ENCODE measurements around the gene NTM. TPM values are rescaled to one million over a fixed set of nuclear protein-coding genes. Genes with fewer than 3 reads are reported as not detected.
A peak's percentile ranks its signal among the peaks of the same experiment; 100 is the strongest.

NTM gene
- total RNA-seq, 1 donor from 2014 or later = 4.3 TPM

DNA sequence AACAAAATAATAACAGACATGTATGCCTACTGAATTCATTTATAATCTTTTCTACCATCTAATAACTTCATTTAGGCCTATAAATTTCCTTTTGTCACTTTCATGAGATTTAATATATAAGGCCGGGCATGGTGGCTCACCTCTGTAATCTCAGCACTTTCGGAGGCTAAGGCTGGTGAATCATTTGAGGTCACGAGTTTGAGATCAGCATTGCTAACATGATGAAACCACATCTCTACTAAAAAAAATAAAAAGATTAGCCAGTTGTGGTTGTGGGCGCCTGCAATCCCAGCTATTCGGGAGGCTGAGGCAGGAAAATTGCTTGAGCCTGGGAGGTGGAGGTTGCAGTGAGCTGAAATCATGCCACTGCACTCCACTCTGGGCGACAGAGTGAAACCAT is 14.2 kb upstream of the NTM start:
- no peak for DNase-seq (ENCODE audit: low spot score, unreplicated experiment)
- Mint-ChIP-seq H3K27me3 (peaks cover 5% of the 10 kb centered on the region), H3K36me3 (ENCODE audit: insufficient read depth) (no peaks in the 10 kb centered on the region), H3K27ac (no peak overlapping the region), H3K9me3 (ENCODE audit: low read depth) (peaks cover 4% of the 10 kb centered on the region), H3K4me1 (ENCODE audit: low read depth) (no peaks in the 10 kb centered on the region), H3K4me3 (ENCODE audit: low read depth) (no peak overlapping the region)
- TF ChIP-seq, protein P1, sequence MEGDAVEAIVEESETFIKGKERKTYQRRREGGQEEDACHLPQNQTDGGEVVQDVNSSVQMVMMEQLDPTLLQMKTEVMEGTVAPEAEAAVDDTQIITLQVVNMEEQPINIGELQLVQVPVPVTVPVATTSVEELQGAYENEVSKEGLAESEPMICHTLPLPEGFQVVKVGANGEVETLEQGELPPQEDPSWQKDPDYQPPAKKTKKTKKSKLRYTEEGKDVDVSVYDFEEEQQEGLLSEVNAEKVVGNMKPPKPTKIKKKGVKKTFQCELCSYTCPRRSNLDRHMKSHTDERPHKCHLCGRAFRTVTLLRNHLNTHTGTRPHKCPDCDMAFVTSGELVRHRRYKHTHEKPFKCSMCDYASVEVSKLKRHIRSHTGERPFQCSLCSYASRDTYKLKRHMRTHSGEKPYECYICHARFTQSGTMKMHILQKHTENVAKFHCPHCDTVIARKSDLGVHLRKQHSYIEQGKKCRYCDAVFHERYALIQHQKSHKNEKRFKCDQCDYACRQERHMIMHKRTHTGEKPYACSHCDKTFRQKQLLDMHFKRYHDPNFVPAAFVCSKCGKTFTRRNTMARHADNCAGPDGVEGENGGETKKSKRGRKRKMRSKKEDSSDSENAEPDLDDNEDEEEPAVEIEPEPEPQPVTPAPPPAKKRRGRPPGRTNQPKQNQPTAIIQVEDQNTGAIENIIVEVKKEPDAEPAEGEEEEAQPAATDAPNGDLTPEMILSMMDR (IDR thresholded peaks at IDR 0.05; ENCODE audit: unreplicated experiment) = no peak

DNA sequence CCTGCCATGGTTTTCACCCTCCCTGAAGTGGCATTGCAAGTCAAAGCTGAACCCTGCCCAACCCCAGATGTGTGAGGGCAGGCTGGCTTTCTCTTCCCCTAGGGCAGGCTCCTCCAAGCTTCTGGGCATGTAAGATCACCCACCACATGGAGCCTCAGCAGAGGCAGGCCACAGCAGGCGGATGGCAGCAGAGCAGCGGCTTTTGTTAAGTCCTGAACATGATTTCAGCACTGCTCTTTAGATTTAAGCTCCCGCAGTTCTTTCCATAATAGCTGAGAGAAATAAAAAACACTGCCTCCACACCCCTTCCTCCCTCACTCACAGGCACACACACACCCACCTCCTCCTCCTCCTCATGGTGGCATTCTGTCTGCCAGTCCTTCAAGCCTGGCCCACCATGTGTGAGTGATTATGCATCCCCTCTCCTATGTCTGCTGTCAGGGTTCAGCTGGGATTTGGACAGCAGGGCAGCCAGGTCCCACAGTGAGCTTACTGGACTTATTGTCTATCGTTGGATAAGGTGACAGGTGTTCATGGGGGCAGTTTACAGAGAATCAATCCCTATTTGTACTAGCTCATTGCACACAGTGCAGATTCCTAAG is 5.0 kb upstream of the NTM start:
- no peak for DNase-seq (ENCODE audit: low spot score, unreplicated experiment)
- peak overlapping the region; percentile 24 for H3K27ac Mint-ChIP-seq
- peaks cover 13% of the 10 kb centered on the region for H3K27me3 Mint-ChIP-seq
- H3K9me3 Mint-ChIP-seq (ENCODE audit: low read depth) = no peaks in the 10 kb centered on the region
- no peaks in the 10 kb centered on the region for H3K36me3 Mint-ChIP-seq (ENCODE audit: insufficient read depth)
- TF ChIP-seq, protein P1 (IDR thresholded peaks at IDR 0.05; ENCODE audit: unreplicated experiment) = no peak
- H3K4me3 Mint-ChIP-seq (ENCODE audit: low read depth) = no peak overlapping the region
- no peaks in the 10 kb centered on the region for H3K4me1 Mint-ChIP-seq (ENCODE audit: low read depth)

GRCh38 chr11:131370901-131371790 is 731 bp downstream of the NTM start:
- H3K27me3 Mint-ChIP-seq = peaks cover 12% of the 10 kb centered on the region
- no peaks in the 10 kb centered on the region for H3K4me1 Mint-ChIP-seq (ENCODE audit: low read depth)
- no peaks in the 10 kb centered on the region for H3K9me3 Mint-ChIP-seq (ENCODE audit: low read depth)
- H3K27ac Mint-ChIP-seq = no peak overlapping the region
- H3K4me3 Mint-ChIP-seq (ENCODE audit: low read depth) = no peak overlapping the region
- DNase-seq (ENCODE audit: low spot score, unreplicated experiment) = no peak
- TF ChIP-seq, protein P1 (IDR thresholded peaks at IDR 0.05; ENCODE audit: unreplicated experiment) = no peak
- H3K36me3 Mint-ChIP-seq (ENCODE audit: insufficient read depth) = no peaks in the 10 kb centered on the region

DNA sequence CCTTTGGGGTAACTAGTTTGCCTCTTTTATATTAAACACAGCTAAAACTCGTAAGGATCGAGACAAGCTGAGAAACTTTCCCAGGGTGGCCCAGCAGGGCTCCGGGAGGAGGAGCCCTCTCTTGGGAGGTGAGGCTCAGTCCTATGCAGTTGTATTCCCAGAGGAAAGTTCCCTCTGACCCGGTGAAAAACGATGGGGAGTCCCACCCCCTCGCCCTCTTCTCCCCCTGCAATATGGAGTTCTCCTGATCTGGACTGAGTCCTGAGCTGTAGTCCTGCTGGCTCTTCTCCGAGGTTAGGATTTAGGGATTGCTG is 1.3 kb downstream of the NTM start:
- H3K27me3 Mint-ChIP-seq = peaks cover 14% of the 10 kb centered on the region
- H3K4me1 Mint-ChIP-seq (ENCODE audit: low read depth) = no peaks in the 10 kb centered on the region
- TF ChIP-seq, protein P1 (IDR thresholded peaks at IDR 0.05; ENCODE audit: unreplicated experiment) = no peak
- DNase-seq (ENCODE audit: low spot score, unreplicated experiment) = no peak
- H3K27ac Mint-ChIP-seq = no peak overlapping the region
- no peaks in the 10 kb centered on the region for H3K9me3 Mint-ChIP-seq (ENCODE audit: low read depth)
- no peak overlapping the region for H3K4me3 Mint-ChIP-seq (ENCODE audit: low read depth)
- H3K36me3 Mint-ChIP-seq (ENCODE audit: insufficient read depth) = no peaks in the 10 kb centered on the region

- Mint-ChIP-seq H3K27ac (no peak overlapping the region), H3K4me1 (ENCODE audit: low read depth) (no peaks in the 10 kb centered on the region), H3K36me3 (ENCODE audit: insufficient read depth) (no peaks in the 10 kb centered on the region), H3K4me3 (ENCODE audit: low read depth) (no peak overlapping the region), H3K9me3 (ENCODE audit: low read depth) (no peaks in the 10 kb centered on the region), H3K27me3 (peaks cover 12% of the 10 kb centered on the region)
- no peak for DNase-seq (ENCODE audit: low spot score, unreplicated experiment)
- TF ChIP-seq, protein P1 (IDR thresholded peaks at IDR 0.05; ENCODE audit: unreplicated experiment) = no peak
Measured at GRCh38 chr11:131372234-131372962, 2.0 kb downstream of the NTM start.
